HG02610 (cell line): ENCODE measurements around the gene TMEM74B.

ENCODE experiments used
- ATAC-seq: cut with Tn5 transposase; IDR thresholded peaks from one replicate; pipeline ENCODE4 v1.9.1; 2021; ENCODE audit warnings: mild to moderate bottlenecking, moderate library complexity; ENCODE audit not compliant: unreplicated experiment

Gene TMEM74B

DNA sequence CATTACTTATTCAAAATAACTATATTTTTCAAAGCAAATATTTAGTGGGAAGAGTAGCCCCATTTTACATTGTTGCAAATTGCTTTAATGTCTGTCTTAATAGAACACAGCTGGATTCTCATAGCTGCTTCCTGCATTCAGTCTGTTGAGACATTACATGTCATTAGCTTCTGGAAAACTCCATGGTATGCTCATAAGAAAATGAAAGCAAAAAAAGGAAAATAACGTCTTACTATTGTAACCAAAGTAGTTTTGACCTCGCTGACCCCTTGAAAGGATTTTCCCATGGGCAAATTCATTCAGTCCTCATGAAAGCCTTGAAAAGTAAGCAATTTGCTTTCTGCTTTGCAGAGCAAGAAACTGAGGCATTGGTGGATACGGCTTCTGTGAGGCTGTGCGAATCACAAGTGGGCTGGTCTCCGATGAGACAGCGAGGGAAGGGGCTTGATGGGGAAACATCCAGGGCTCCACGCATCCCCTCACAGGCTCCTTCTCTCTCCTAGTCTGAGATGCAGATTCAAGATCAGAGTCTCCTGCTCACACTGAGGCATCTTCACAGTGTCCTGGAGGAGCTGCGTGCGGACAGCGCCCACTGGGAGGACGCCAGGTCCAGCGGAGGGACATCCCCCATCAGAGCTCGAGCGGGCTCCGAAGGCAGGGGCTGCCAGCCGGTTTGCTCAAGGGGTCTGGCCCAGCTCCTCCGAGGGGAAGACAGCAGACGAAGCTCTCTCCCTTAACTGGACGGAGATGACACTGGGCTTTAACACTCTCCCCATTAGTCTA, 21.8 kb upstream of the TMEM74B start:
- no peak for ATAC-seq

DNA sequence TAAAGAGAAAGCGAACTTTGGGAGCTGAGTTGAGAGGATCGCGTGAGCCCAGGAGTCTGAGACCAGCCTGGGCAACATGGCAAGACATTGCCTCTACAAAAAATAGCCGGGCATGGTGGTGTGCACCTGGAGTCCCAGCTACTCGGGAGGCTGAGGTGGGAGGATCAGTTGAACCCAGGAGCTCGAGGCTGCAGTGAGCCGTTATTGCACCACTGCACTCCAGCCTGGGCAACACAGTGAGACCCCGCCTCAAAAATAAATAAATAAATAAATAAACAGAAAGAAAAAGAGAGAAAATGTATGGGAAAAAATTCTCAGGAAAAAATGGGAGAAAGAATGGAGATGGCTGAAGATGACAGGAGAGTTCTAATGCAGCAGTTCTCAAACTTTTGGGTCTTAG, 21.0 kb upstream of the TMEM74B start:
- no peak for ATAC-seq

DNA sequence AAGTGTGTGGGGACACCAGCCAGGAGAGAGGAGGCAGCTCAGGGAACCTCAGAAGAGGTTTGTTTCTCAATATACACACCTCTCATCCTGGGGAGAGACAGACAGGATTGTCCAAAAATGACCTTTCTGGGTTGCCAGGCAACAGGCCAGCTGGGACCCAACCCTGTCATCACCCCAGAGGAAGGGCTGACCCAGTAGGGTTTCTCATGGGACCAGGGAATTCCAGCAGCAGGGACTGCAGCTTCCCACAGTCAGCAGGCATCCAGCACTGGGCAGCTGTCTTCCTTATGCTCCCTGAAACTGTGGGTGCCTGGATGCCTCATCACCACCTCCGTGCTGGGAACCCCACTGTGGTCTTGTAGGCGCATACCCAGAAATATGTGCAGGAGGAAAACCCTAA, 19.8 kb upstream of the TMEM74B start:
- ATAC-seq, result no peak

DNA sequence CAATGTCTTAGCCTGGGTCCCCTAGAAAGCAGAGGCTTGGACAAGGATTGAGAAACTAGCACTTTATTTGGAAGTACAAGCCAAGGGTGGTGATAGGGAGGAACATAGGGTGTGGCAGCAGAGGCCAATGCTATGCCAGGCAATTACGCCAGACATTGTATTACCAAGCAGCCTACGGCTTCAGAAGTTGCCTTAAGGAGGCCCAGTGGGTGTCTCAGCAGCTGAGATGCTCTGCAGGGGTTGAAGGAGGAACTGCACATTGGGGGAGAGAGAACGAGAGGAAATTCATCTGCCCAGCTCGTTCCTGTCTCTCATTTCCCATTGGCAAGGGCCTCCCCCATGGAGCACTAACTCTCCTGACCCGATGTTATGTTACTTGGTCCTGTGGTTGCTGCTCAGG, 19.3 kb upstream of the TMEM74B start:
- ATAC-seq, result no peak

DNA sequence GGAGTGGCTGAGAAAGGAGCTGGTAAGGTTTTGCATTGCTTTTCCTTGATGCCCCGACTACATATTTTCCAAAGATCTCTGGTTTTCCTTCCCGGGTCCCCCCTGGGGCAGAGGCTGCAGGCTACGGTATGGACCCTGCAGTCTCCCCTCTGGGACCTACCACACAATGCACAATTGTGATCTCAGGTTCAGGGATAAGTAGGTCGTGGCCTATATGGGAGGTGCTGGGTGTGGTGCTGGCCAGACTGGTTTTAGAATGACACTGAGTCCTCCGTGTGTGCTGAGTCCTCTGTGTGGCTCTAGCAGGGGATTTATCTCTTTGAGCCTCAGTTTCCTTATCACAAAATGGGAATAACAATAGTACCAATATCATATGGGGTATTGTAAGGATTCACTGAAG, 18.8 kb upstream of the TMEM74B start:
- ATAC-seq, result no peak

DNA sequence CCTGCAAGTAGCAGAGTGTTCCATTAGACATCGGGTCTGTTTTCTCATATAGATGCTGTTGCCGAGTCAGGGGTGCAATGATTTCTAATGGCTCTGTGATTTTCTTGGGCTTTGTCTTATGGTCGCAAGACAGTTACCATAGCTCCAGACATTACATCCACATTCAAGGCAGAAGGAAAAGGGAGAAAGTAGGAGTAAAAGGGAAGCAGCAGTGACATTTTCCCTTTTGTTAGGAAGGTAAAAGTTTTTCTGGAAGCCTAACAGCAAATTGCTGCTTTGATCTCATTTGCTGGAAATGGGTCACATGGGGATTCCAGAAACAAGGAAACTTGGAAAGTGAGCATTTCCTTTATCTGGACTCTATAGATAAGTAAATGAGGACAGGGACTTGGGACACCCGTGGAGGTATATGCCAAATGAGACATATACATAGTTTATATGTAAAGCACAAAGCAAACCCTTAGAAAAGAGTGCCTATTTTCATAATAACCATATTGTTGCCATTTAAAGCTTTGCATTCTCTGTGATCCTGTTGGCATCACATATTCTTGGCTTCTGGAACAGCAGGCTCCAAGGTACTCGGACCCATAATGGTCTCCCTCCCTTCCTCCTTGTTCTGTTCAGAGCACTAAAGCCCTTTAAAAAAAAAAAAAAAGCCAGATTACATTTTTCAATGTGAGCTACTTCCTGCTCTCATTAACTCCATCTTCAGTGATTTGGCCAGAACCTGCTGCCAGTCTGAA, 18.2 kb upstream of the TMEM74B start, which contains the start of gene C20orf202:
C20orf202 (plus strand) TSS at position 693 of the 743 bp plus-strand sequence. CDS start 132 bp downstream, outside the sequence.
- ATAC-seq, result no peak

DNA sequence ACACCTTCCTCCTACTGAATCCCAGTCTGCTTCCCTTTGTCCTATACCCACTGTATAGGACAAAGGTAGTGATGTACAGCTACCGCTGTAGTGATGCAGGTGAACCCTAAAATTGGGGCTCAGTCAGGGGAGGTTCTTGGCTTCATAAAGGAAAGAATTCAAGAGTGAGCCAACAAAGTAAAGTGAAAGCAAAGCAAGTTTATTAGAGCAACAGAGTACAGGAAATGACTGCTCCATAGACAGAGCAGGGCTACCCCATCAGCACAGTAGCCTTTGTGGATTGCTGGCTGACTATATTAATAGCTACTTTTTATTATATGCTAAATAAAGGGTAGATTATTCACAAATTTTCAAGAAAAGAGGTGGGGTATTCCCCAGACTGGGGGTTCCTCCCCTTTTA, 15.2 kb upstream of the TMEM74B start:
- no peak for ATAC-seq

DNA sequence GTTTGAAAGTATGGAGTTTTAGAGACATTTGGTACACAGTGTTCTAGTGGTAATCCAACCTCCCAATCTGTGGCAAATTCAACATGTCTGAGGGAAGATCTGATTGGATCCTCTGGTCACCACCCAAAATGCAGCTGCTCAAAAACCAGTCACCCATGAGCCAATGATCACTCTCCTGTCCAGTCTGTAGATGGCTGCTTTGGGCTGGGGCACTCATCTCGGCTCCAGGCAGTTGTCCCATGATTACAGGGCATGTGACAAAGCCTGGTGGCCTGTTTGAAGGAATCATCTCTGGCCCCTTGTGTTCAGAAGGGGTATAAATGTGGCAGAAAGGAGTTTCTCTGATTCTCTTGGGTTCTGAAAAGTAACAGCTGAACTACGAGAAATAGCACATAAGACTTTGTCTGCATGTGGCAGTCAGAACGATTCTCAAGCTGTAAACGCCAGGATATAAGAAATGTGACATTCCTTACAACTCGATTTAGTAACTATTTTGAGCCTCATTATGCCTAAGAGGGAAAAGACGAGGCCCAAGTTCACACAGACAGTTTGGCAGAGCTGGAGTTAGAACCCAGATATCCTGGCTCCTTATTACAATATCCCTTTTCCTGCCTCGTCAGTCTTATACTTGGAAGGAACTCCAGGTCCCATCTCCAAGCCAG, 14.6 kb upstream of the TMEM74B start:
- no peak for ATAC-seq

DNA sequence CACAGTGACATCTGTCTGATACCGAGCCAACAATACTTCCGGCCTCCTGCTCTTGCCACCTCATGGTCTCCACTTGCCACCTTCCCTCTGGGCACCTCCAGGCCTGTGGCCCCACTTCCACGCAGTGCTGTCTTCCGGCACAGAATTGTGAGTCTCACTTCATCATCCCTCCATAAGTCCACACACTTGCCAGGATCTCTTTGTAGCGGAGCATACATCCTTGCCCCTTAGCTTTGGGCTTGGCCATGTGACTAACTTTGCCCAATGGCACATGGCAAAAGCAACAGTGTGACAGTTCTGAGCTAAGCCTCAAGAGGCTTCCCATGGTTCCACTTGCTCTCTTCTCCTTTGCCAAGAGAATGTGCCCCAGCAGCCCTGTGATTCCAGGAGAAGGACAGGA, 14.0 kb upstream of the TMEM74B start:
- ATAC-seq, result no peak

DNA sequence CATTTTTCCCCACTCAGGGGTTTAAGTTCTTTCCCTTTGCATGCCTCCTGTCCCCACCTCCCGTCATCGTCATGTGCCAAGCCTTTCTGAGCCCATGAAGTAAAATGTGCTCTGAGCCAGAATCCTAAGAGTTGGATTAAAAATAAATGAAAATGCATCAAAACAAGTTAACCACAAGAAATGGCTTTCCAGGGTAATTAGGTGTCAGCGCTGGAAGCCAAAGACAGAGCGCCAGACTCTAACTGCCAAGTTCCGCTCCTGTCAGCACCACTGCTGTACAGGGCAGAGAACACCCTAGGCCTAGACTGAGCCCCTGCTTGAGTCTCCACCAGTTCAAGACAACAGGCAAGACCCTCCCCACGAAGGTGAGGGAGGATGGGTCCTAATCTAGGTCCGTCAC, 13.0 kb upstream of the TMEM74B start:
- no peak for ATAC-seq

DNA sequence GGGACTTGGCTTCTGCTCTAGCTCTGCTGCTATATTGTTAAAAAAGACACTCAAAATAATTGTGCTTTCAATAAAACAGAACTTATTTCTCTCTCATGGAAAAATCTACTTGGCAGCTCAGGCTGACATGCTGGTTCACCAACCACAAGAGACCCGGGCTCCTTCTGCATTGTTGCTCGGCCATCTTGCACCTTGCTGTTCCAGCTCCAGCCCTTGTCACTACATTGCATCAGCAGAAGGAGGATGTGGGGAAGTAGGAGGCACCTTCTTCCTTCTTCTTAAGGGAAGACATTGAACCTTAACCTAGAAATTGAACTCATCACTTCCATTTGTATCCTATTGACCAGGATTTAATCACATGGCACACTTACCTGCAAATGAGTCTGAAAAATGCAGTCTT, 11.9 kb upstream of the TMEM74B start:
- ATAC-seq, result no peak

DNA sequence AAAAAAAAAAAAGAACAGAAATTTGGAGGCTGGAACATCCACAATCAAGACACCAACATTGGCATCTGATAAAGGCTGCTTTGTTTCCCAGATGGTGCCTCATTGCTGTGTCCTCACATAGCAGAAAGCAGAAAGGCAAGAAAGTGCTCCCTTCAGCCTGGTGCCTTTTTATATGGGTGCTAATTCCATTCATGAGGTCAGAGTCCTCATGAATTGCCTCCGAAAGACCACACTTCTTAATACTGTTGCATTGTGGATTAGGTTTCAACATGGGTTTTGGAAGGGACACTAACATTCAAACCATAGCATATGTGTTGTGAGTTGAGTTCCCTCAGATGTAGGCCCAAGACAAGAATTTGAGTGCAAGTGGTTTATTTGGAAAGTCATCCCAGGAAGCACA, 10.4 kb upstream of the TMEM74B start:
- no peak for ATAC-seq

DNA sequence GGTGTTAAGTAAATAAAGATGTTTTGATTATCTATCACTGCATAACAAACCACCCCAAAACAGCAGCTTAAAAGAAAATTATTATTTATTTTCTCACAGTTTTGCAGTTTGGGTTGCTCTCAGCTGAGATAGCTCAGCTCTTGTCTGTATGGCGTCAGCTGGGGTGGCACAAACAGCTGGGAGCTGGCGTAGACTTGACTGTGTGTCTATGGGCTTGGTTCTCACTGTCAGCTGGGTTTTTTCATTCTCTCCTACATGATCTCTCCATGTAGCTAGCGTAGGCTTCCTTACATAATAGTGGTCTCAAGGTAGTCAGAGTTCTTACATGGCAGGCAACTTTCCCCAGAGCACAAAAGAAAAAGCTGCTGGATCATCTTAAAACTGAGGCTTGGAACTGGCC, 6.5 kb upstream of the TMEM74B start:
- no peak for ATAC-seq

DNA sequence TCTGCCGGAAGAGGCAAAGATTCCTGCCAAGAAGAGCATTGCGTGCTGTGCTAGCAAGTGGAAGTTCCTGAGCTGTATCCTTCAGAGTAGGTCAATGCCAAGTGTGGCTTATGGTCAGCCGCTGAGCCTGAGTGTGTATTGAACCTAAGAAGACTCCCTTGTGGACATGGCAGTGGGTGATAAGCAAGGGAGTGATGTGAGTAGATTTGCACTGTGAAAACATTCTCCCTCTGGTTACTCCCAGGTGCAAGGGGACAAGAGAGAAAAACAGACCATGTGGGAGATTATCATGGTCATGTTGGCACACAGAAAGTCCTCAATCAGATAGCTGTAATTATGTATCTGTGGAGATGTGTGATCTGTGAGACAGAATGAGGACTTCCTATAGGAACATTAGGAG, 6.1 kb upstream of the TMEM74B start:
- ATAC-seq, result no peak

DNA sequence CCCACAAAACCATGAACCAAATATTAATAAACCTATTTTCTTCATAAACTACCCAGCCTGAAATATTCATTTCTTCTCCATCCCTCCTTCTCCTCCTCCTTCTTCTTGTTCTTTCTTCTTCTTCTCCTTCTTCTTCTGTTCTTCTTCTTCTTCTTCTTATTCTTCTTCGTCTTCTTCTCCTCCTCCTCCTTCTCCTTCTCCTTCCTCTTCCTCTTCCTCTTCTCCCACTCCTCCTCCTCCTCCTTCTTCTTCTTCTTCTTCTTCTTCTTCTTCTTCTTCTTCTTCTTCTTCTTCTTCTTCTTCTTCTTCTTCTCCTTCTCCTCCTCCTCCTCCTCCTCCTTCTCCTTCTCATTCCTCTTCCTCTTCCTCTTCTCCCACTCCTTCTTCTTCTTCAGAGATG, 5.0 kb upstream of the TMEM74B start:
- no peak for ATAC-seq

DNA sequence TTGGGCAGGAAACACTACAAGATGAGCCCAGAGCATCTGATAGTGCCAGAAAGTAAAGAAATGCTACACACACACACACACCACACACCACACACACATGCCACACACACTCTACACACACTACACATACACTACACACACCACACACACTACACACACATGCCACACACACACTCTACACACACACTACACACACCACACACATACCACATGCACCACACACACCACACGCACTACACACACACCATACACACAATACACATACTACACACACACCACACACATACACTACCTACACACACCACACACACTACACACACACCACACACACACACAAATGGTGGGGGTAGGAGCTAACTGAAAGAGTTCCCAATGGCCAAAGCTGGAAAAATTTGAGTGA, 3.6 kb upstream of the TMEM74B start:
- no peak for ATAC-seq

DNA sequence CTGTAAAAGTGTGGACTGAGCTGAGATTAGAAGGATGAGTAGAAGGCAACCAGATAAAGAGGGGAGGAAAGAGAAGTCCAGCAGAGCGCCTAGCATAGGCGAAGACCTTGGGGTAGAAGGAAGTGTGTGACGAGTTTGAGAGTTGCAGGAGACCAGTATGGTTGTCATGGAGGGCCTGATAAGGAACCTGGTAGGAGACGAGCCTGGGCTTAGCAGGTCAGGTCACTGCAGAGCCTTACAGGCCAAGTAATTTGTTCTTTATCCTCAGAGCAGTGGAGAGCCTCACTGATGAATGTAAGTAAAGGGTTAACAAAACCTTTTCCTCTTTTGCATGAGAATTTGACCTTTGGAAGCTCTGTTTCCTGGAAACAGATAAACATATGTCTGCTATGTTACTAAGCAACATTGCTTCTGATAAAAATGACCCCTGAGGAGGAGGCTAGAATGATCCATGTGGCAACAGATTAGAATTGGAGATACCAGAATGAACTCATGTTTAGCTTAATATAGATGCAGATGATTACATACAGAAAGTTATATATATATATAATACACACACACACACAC, 2.9 kb upstream of the TMEM74B start:
- no peak for ATAC-seq

DNA sequence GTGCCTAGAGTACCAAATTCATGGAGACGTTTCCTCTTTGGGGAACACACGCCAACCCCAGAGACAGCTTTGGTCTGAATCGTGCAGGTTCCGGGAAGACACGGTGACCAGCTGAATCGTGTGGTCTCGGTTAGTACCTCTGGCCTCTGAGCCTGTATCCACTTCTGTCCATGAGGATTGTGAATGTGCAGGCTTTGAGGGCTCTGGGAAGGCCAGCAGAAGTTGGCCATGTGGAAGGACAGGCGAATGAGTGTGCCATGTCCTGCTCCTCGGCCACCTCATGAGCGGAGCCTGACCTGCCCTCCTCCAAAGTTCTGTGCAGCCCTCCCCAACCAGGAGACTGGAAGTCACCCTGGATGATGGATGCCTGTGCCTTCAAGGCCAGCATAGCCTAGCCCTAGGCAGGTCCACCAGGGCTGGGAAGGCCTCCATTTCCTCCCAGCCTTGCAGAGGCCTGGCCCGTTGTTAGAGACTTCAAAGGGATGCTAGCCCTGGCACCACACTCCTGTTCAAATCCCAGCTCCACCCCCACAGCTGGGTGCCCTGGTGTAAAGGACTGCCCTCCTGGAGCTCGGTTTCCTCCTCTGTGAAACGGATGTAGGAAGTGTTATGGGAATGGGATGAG, 1.7 kb upstream of the TMEM74B start:
- ATAC-seq, result no peak

DNA sequence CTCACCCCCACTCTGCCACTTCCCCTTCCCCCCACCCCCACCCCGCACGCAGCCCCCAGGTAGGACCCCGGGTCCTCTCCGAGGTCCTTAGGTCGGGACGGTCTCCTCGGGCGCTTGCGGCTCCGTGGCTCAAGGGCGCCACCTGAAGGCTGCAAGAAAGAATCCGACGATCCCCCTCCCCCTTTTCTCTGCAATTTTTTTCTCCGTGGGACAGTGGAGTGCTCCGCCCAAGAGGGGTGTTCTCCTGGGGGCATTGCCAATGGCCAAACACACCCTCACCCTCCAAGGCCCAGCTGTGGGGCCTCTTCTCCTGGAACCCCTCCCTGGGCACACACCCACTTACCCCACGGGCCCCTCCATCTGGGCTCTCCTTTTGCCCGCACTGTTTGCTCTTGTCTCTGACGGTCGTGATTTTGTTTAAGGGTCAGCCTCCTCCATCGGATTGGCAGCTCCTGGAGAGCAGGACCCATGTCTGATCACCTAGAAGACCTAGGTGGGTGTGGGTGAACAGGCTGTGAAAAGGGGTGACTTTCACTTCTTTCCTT, 1.1 kb upstream of the TMEM74B start:
- ATAC-seq, result no peak

DNA sequence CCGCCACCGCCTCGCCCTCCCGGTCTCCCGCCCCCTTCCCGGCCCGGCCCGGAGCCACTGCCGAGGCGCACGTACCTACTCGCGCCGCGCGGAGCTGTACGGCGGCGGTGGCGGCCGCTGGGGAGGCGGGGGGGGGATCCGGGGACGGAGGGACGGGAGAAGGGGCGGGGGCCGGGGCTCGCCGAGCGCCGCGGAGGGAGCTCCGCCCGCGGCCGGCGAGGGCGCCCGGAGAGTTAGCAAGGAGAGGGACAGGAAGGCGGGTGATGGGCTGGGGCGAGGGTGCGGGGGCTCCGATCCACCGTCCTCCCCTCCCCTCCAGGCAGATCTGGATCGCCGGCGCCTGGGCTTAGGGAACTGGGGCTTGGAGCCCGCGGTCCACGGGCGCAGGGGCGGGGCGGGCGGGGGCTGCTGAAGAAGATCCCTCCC, 548 bp upstream of the TMEM74B start:
- ATAC-seq, result no peak

DNA sequence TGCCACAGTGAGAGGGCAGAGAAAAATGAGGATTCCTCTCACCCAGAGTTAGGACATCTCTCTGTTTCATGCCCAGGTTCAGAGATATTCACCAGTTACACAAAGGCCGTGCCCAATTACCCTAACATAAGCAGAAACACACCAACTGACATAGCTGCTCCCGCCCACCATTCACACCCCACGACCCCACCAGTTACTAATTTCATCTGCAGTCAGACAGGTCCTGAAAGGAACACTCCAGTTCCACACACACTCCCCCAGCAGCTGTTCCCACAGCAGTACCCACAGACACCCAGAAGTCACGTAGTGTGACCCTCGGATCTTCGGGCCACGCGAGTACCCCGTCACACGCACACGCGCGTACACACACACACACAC, 532 bp downstream of the TMEM74B start:
- no peak for ATAC-seq
